SIG-M5 treated with dmso at 0.1 percent for 504 hours (cell line): Measurements from ENCODE around the gene ASIC2.
"Not testable (repeated sequence)": the region's sequence is repeated elsewhere in the genome, so short reads cannot be mapped to it uniquely, and the experiment has no call there.

Experiments
- DNase-seq: peaks from one replicate; lab custom pipeline; 2025; ENCODE audit not compliant: unreplicated experiment; lab: John Stamatoyannopoulos, UW

The ASIC2 gene

GRCh38 chr17:32993977-32994376, 299.1 kb downstream of the ASIC2 start:
- no peak for DNase-seq

- no peak for DNase-seq
Measured at GRCh38 chr17:32992321-32993033, 300.6 kb downstream of the ASIC2 start.

- DNase-seq: no peak
Measured at GRCh38 chr17:32988481-32989101, 304.5 kb downstream of the ASIC2 start.

DNA sequence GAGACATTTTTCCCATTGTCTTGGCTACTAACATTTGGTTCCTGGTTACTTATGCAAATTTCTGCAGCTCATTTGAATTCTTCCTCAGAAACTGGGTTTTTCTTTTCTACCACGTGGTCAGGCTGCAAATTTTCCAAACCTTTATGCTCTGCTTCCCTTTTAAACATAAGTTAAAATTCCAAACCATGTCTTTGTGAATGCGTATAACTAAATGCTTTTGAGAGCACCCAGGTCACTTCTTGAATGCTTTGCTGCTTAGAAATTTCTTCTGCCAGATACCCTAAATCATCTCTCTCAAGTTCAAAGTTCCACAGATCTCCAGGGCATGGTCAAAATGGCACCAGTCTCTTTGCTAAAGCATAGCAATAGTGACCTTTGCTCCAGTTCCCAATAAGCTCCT, 305.2 kb downstream of the ASIC2 start:
- not testable (repeated sequence) for DNase-seq

DNA sequence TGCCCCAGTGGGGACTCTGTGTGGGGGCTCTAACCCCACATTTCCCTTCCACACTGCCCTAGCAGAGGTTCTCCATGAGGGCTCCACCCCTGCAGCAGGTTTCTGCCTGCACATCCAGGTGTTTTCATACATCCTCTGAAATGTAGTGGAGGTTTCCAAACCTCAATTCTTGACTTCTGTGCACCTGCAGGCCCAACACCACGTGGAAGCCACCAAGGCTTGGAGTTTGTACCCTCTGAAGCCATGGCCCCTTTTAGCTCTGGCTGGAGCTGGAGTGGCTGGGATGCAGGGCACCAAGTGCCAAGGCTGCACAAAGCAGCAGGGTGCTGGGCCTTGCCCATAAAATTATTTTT, 305.7 kb downstream of the ASIC2 start:
- DNase-seq: not testable (repeated sequence)

DNA sequence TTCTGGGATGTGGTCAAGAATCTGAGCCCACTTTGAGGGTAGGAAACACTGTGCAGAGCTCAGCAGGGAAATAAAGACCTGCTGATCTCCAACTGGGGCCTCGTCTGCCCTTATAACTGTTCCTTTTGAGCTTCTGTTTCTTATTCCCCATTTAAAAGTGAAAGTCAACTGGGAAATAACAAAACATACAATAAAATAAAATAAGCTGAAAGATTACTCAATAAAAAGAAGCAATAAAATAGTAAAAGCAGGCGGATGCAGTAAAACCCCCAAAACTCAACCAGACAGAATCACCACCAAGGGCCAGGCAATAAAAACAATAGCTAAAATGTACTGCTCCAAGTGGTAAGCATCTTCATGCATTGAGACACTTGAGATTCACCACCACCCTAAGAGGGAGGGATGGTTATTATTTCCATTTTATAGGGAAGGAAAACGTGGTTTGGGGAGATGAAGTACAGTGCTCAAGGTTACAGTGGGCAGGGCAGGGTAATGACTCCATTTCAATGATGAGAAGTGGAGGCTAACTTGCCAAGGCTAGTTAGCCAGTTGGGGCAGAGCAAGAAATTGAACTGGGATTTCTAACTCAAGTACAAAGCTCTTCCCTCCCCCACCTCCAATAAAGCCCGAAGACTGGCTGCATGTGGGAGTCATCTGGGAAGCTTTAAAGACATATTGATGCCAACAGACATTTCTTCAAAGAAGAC, 307.9 kb downstream of the ASIC2 start:
- DNase-seq: no peak

DNA sequence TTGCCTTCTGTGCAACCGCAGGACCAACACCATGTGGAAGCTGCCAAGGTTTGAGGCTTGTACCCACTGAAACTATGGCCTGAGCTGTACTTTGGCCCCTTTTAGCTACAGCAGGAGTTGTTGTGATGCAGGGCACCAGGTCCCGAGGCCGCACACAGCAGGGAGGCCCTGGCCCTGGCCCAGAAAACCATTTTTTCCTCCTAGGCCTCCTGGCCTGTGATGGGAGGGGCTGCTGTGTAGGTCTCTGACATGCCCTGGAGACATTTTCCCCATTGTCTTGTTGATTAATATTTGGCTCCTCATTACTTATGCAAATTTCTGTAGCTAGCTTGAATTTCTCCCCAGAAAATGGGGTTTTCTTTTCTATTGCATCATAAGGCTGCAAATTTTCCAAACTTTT, 311.5 kb downstream of the ASIC2 start:
- DNase-seq: not testable (repeated sequence)

DNA sequence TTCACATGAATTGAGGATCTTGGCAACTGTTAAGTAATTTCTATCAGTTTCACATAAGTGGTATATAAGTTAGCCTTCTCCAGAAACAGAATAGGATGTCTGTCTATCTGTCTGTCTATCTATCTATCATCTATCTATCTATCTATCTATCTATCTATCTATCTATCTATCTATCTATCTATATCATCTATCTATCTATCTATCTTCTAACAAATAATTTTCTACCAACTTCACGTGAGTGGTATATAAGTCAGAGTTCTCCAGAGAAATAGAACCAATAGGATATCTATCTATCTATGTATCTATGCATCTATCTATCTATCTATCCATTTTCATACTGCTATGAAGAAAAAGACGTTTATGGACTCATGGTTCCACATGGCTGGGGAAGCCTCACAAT, 312.9 kb downstream of the ASIC2 start:
- DNase-seq: no peak

- DNase-seq: no peak
Measured at GRCh38 chr17:32976605-32977004, 316.5 kb downstream of the ASIC2 start.

DNA sequence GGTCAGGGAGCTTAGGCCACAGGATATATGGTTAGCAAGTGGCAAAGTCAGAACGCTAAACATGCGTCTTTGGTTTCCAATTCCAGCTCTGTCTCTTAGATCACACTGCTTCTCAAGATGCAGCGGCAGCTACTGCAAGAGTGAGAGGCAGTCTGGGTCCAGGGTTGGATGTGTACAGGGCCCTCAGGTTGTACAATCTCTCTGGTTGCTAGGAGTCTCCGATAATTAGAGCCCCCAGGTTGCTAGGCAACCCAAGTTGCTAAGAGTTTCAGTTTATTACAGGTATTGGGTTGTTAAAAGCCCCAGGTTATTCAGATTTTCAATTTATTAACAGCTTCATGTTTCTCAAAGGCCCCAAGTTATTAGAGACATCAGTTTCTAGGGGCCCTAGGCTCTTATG, 317.0 kb downstream of the ASIC2 start:
- no peak for DNase-seq

DNA sequence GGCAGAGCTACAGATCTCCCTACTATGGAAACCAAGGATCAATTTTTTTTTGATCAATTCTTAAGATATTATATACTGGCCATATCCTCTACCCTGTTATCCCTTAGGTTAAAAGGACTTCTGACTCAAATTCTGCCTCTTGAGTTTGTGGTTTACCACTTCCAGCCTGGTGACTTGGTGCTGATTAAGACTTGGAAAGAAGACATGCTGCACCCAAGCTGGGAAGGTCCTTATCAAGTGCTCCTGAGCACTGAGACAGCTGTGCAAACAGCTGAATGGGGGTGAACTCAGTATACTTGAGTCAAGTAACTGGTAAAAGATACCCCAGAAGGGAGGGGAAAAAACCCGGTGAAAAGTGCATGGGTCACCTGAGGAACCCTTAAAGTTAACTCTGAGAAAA, 321.9 kb downstream of the ASIC2 start:
- no peak for DNase-seq

DNA sequence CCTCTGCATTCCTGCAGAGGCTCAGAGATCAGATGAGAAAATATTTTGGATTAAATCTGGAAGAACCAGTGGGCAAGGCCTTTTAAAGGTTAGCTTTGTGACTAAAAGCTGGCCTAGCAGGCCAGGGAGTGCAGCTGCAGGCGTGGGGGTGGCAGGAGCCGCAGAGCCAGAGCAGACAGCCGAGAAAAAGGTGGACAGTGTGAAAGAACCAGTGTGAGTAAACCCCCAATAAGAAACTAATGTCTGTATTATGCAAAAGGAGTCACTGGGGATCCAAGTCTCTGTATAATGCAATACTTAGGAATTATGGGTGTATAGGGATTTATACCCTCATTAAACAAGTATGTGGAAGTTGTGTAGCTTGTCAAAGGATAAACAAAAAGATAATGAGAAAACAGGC, 322.8 kb downstream of the ASIC2 start:
- DNase-seq: no peak

- not testable (repeated sequence) for DNase-seq
Measured at GRCh38 chr17:32969231-32969630, 323.9 kb downstream of the ASIC2 start.

DNA sequence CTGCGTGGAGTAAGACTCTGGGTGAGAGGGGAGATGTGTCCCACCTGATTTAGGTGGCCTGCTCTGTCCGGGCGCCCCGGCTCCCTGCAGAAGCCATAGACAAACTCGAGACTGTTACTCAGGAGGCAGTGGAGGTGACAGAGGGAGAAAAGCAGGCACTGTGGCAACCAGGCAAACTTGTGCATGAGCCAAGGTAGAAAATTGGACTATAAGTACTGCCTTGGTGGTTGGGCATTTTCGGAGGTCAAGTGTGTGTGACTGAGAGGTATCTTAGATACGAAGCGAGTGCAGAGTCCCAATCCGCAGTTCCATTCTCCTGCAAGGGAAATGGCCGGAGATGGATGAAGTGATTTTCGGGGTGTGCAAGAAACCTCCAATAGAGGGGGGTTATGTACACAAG, 328.6 kb downstream of the ASIC2 start:
- no peak for DNase-seq
